Smooth muscle cell of the umbilical artery (primary cell): ENCODE results near the gene GABARAPL1. TPM values are rescaled to one million over a fixed set of nuclear protein-coding genes. Genes with fewer than 3 reads are reported as not detected.

Experiments
- total RNA-seq: library from RNA; depleted of rRNA; stranded (reverse); fragments of >200 nt; gene quantifications from 2 replicates; pipeline ENCODE4 v1.2.3, GENCODE V29; 2014

GABARAPL1 gene
- 49.0 and 79.3 TPM in 2 replicates for total RNA-seq

DNA sequence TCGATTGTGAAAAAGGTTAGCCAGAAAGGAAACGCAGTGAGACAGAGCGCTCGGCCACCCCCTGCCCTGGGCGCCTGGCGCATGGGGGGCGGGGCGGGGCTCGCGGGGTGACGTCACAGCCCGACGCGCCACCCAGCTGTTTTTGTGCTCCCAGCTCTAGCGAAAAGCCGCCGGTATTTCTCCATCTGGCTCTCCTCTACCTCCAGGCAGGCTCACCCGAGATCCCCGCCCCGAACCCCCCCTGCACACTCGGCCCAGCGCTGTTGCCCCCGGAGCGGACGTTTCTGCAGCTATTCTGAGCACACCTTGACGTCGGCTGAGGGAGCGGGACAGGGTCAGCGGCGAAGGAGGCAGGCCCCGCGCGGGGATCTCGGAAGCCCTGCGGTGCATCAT is at the start of gene GABARAPL1:
TSS of gene GABARAPL1 (plus strand) at position 139 of the 393 bp plus-strand sequence. CDS start at position 392, 253 bp downstream.

GRCh38 chr12:10171973-10172728 is 40.5 kb upstream of the GABARAPL1 start, which contains the start of gene OLR1:
Gene OLR1 (minus strand): TSS chr12:10172132. CDS start chr12:10172077, 55 bp downstream.

GRCh38 chr12:10178821-10179220 is 33.9 kb upstream of the GABARAPL1 start, which contains the start of gene TMEM52B:
Gene TMEM52B (plus strand): TSS chr12:10179032. CDS start chr12:10179575, 543 bp downstream.

Other genes starting within 250 kb of the GABARAPL1 start
- gene CLEC12A, start 241.5 kb upstream of the GABARAPL1 start, total RNA-seq: not detected in 2 replicates
- gene CLEC1B, start 213.8 kb upstream of the GABARAPL1 start, total RNA-seq: not detected in 2 replicates
- not detected in 2 replicates for gene CLEC12B, start 202.2 kb upstream of the GABARAPL1 start, total RNA-seq
- gene CLEC9A, start 182.2 kb upstream of the GABARAPL1 start, total RNA-seq: 0.30 TPM in 1 of 2 replicates, not detected in the other
- gene CLEC1A, start 113.9 kb upstream of the GABARAPL1 start, total RNA-seq: not detected in 2 replicates
- not detected in 2 replicates for gene CLEC7A, start 82.7 kb upstream of the GABARAPL1 start, total RNA-seq
- gene OLR1, start 40.7 kb upstream of the GABARAPL1 start, total RNA-seq: 0.23 and 5.0 TPM in 2 replicates
- under 0.01 TPM in 1 of 2 replicates, not detected in the other for gene TMEM52B, start 33.8 kb upstream of the GABARAPL1 start, total RNA-seq
- 0.14 and 0.30 TPM in 2 replicates for gene KLRD1, start 95.0 kb downstream of the GABARAPL1 start, total RNA-seq
- gene KLRK1, start 177.2 kb downstream of the GABARAPL1 start, total RNA-seq: not detected in 2 replicates
- gene KLRC4, start 196.9 kb downstream of the GABARAPL1 start, total RNA-seq: not detected in 2 replicates
- gene KLRC3, start 207.7 kb downstream of the GABARAPL1 start, total RNA-seq: not detected in 2 replicates
- not detected in 2 replicates for gene KLRC2, start 223.1 kb downstream of the GABARAPL1 start, total RNA-seq
- not detected in 2 replicates for gene KLRC1, start 240.5 kb downstream of the GABARAPL1 start, total RNA-seq